Measurements from ENCODE around the gene CHKA. TPM values are rescaled to one million over a fixed set of nuclear protein-coding genes. Genes with fewer than 3 reads are reported as not detected.

The CHKA gene
- total and polyA plus RNA-seq, 2 experiments from 2014 or later: 37.1 to 94.4 TPM

DNA sequence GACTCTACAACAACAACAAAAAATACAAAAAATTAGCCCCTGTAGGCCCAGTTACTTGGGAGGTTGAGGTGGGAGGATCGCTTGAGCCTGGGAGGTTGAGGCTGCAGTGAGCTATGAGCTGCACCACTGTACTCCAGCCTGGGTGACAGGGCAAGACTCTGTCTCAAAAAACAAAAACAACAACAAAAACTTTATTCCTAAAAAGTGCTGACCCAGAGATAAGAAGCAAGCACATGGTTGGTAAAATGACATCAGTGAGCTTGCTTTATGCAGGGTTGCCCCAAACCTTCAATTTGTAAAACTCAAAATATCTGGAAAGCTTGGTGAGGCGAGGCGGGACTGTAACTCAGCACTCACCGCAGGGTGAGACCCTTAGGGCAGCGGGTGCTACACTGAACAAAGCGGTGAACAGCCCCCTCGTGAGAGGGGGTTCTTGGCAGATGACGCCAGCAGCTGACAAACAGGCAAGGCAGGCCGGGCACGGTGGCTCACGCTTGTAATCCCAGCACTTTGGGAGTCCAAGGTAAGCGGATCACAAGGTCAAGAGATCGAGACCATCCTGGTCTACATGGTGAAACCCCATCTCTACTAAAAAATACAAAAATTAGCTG lies 85.8 kb downstream of the CHKA start:
- Histone ChIP-seq H2AFZ (no peak overlapping the region), H3F3A (replicated peaks; ENCODE audit: low read depth) (peaks cover 10% of the 10 kb centered on the region; the same call in 1 of the 2 replicates), H3K27me3 (ENCODE audit: insufficient read depth) (no peaks in the 10 kb centered on the region), H3K4me1 (ENCODE audit: insufficient read depth) (peaks cover 18% of the 10 kb centered on the region), H3K4me3 (no peak overlapping the region), H3K4me2 (no peak overlapping the region), H3K36me3 (ENCODE audit: insufficient read depth) (peaks cover 6% of the 10 kb centered on the region; the same call in 1 of the 2 replicates), H4K20me1 (replicated peaks; ENCODE audit: insufficient read depth) (no peaks in the 10 kb centered on the region), H3K27ac (ENCODE audit: low read depth) (no peak overlapping the region), H3K9me2 (ENCODE audit: insufficient read depth) (no peaks in the 10 kb centered on the region), H3K79me2 (replicated peaks; ENCODE audit: insufficient read depth) (peaks cover 13% of the 10 kb centered on the region)
- ATAC-seq (no peak), DNase-seq (ENCODE audit: low spot score) (no peak)
- TF ChIP-seq, protein P1, sequence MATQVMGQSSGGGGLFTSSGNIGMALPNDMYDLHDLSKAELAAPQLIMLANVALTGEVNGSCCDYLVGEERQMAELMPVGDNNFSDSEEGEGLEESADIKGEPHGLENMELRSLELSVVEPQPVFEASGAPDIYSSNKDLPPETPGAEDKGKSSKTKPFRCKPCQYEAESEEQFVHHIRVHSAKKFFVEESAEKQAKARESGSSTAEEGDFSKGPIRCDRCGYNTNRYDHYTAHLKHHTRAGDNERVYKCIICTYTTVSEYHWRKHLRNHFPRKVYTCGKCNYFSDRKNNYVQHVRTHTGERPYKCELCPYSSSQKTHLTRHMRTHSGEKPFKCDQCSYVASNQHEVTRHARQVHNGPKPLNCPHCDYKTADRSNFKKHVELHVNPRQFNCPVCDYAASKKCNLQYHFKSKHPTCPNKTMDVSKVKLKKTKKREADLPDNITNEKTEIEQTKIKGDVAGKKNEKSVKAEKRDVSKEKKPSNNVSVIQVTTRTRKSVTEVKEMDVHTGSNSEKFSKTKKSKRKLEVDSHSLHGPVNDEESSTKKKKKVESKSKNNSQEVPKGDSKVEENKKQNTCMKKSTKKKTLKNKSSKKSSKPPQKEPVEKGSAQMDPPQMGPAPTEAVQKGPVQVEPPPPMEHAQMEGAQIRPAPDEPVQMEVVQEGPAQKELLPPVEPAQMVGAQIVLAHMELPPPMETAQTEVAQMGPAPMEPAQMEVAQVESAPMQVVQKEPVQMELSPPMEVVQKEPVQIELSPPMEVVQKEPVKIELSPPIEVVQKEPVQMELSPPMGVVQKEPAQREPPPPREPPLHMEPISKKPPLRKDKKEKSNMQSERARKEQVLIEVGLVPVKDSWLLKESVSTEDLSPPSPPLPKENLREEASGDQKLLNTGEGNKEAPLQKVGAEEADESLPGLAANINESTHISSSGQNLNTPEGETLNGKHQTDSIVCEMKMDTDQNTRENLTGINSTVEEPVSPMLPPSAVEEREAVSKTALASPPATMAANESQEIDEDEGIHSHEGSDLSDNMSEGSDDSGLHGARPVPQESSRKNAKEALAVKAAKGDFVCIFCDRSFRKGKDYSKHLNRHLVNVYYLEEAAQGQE (IDR thresholded peaks at IDR 0.05; ENCODE audit: unreplicated experiment): no peak
- TF ChIP-seq EZH2 (IDR thresholded peaks at IDR 0.05; ENCODE audit: low read depth, unreplicated experiment) (no peak), ZNF114 (CRISPR knock-in tag; IDR thresholded peaks at IDR 0.05) (no peak), NANOG (IDR thresholded peaks at IDR 0.05; ENCODE audit: borderline replicate concordance) (no peak)
- TF ChIP-seq, protein P2, sequence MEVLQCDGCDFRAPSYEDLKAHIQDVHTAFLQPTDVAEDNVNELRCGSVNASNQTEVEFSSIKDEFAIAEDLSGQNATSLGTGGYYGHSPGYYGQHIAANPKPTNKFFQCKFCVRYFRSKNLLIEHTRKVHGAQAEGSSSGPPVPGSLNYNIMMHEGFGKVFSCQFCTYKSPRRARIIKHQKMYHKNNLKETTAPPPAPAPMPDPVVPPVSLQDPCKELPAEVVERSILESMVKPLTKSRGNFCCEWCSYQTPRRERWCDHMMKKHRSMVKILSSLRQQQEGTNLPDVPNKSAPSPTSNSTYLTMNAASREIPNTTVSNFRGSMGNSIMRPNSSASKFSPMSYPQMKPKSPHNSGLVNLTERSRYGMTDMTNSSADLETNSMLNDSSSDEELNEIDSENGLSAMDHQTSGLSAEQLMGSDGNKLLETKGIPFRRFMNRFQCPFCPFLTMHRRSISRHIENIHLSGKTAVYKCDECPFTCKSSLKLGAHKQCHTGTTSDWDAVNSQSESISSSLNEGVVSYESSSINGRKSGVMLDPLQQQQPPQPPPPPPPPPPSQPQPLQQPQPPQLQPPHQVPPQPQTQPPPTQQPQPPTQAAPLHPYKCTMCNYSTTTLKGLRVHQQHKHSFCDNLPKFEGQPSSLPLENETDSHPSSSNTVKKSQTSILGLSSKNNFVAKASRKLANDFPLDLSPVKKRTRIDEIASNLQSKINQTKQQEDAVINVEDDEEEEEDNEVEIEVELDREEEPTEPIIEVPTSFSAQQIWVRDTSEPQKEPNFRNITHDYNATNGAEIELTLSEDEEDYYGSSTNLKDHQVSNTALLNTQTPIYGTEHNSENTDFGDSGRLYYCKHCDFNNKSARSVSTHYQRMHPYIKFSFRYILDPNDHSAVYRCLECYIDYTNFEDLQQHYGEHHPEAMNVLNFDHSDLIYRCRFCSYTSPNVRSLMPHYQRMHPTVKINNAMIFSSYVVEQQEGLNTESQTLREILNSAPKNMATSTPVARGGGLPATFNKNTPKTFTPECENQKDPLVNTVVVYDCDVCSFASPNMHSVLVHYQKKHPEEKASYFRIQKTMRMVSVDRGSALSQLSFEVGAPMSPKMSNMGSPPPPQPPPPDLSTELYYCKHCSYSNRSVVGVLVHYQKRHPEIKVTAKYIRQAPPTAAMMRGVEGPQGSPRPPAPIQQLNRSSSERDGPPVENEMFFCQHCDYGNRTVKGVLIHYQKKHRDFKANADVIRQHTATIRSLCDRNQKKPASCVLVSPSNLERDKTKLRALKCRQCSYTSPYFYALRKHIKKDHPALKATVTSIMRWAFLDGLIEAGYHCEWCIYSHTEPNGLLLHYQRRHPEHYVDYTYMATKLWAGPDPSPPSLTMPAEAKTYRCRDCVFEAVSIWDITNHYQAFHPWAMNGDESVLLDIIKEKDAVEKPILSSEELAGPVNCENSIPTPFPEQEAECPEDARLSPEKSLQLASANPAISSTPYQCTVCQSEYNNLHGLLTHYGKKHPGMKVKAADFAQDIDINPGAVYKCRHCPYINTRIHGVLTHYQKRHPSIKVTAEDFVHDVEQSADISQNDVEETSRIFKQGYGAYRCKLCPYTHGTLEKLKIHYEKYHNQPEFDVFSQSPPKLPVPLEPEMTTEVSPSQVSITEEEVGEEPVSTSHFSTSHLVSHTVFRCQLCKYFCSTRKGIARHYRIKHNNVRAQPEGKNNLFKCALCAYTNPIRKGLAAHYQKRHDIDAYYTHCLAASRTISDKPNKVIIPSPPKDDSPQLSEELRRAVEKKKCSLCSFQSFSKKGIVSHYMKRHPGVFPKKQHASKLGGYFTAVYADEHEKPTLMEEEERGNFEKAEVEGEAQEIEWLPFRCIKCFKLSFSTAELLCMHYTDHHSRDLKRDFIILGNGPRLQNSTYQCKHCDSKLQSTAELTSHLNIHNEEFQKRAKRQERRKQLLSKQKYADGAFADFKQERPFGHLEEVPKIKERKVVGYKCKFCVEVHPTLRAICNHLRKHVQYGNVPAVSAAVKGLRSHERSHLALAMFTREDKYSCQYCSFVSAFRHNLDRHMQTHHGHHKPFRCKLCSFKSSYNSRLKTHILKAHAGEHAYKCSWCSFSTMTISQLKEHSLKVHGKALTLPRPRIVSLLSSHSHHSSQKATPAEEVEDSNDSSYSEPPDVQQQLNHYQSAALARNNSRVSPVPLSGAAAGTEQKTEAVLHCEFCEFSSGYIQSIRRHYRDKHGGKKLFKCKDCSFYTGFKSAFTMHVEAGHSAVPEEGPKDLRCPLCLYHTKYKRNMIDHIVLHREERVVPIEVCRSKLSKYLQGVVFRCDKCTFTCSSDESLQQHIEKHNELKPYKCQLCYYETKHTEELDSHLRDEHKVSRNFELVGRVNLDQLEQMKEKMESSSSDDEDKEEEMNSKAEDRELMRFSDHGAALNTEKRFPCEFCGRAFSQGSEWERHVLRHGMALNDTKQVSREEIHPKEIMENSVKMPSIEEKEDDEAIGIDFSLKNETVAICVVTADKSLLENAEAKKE (CRISPR knock-in tag; IDR thresholded peaks at IDR 0.05): no peak
- TF ChIP-seq, protein P3, sequence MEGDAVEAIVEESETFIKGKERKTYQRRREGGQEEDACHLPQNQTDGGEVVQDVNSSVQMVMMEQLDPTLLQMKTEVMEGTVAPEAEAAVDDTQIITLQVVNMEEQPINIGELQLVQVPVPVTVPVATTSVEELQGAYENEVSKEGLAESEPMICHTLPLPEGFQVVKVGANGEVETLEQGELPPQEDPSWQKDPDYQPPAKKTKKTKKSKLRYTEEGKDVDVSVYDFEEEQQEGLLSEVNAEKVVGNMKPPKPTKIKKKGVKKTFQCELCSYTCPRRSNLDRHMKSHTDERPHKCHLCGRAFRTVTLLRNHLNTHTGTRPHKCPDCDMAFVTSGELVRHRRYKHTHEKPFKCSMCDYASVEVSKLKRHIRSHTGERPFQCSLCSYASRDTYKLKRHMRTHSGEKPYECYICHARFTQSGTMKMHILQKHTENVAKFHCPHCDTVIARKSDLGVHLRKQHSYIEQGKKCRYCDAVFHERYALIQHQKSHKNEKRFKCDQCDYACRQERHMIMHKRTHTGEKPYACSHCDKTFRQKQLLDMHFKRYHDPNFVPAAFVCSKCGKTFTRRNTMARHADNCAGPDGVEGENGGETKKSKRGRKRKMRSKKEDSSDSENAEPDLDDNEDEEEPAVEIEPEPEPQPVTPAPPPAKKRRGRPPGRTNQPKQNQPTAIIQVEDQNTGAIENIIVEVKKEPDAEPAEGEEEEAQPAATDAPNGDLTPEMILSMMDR (conservative IDR thresholded peaks at IDR 0.05; ENCODE audit: low read depth in 2 of 2): no peak
- Mint-ChIP-seq H3K9me3 (no peaks in the 10 kb centered on the region), H3K4me1 (peaks cover 11% of the 10 kb centered on the region), H3K27me3 (ENCODE audit: insufficient read depth, low read depth, poor library complexity) (peaks cover 17% of the 10 kb centered on the region), H3K36me3 (ENCODE audit: low read depth) (peaks cover 15% of the 10 kb centered on the region), H3K27ac (no peak overlapping the region), H3K4me3 (no peak overlapping the region)
